Activated T-cell treated with anti-CD3 and anti-CD28 coated beads, Interleukin-2, amount 50 U/mL, for 4 hours (primary cell): ENCODE data around the gene PDCD6IP. TPM values are rescaled to one million over a fixed set of nuclear protein-coding genes. Genes with fewer than 3 reads are reported as not detected.

ENCODE experiments used
- ATAC-seq, 2 donors: fragments of 200-7000 bp; cut with Tn5 transposase; one replicate each; pipeline ENCODE4 v1.10.0; 2021
- DNase-seq: peaks from one replicate; pipeline ENCODE4 v3.0.0-alpha.2; 2020
- H3K27me3 Mint-ChIP-seq: one replicate; pipeline ENCODE4 v1.8.0; 2021; ENCODE audit warnings: low read depth, mixed read lengths
- H3K36me3 Mint-ChIP-seq: one replicate; pipeline ENCODE4 v1.8.0; 2022; ENCODE audit warnings: mixed read lengths; ENCODE audit not compliant: insufficient read depth
- H3K4me1 Mint-ChIP-seq: one replicate; pipeline ENCODE4 v1.8.0; 2021; ENCODE audit warnings: low read depth, mixed read lengths
- H3K4me3 Mint-ChIP-seq: one replicate; pipeline ENCODE4 v1.8.0; 2021; ENCODE audit warnings: mild to moderate bottlenecking, moderate library complexity, mixed read lengths
- H3K9me3 Mint-ChIP-seq: one replicate; pipeline ENCODE4 v1.8.0; 2021; ENCODE audit warnings: mixed read lengths
- total RNA-seq, 3 donors: library from RNA; stranded (reverse); gene quantifications; one replicate each; pipeline ENCODE4 v1.2.1, GENCODE V29; 2021

The PDCD6IP gene
- total RNA-seq, 3 donors from 2014 or later = 167 to 177 (median 172) TPM

- Mint-ChIP-seq H3K4me1 (no peaks in the 10 kb centered on the region), H3K27me3 (no peaks in the 10 kb centered on the region), H3K36me3 (no peaks in the 10 kb centered on the region), H3K9me3 (no peaks in the 10 kb centered on the region), H3K4me3 (no peak overlapping the region)
- peak in 1 of 2 donors; percentile 14 for ATAC-seq
- no peak for DNase-seq
These were observed 106.3 kb downstream of the PDCD6IP start for GRCh38 chr3:33904730-33905129.

DNA sequence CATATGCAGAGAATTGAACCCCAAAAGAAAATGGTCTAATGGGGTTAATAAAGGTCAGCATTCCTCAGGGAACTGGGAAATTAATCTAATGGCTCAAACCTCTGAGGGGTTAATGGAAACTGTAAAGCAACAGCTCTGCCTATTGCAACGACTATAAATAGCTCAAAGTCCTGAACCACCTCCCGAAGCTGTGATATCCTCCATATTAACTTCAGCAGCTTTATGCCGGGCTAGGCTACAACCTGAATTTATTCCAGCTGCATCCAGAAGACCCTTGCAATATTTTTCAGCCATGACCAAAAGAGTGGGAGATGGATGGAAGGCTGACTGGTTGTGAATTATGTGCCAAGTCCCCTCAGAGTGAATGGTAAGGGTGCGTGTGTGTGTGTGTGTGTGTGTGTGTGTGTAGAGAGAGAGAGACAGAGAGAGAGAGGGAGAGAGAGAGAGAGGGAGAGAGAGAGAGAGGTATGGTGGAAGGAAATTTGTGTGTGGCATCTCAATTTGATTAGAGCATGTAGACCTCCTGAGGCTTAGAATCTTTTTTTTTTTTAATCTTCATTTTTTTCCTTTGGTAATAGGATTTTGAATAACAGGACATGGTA lies 109.9 kb downstream of the PDCD6IP start:
- no peak for ATAC-seq
- no peak for DNase-seq
- H3K36me3 Mint-ChIP-seq = no peaks in the 10 kb centered on the region
- H3K27me3 Mint-ChIP-seq = no peaks in the 10 kb centered on the region
- H3K4me1 Mint-ChIP-seq = no peaks in the 10 kb centered on the region
- H3K4me3 Mint-ChIP-seq = no peak overlapping the region
- H3K9me3 Mint-ChIP-seq = no peaks in the 10 kb centered on the region

DNA sequence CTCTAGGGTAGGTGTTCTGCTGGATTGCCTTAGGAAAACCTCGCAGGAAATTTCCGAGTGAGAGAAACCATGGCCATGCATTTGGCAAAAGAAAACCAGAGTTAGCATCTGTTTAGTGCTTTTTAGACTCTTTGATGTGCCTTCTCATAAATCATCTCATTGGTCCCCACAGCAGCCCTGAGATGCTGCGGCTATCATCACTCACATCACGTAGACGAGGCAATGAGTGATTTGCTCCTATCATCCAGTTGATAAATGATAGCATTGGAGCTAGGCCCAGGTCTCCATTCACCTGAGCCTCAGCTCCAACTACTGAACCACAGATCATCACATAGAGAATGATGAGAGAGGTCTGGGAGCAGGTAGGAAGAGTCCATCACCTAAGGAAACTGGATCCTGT lies 111.1 kb downstream of the PDCD6IP start:
- Mint-ChIP-seq H3K4me1 (no peaks in the 10 kb centered on the region), H3K4me3 (no peak overlapping the region)
- no peak for ATAC-seq

DNA sequence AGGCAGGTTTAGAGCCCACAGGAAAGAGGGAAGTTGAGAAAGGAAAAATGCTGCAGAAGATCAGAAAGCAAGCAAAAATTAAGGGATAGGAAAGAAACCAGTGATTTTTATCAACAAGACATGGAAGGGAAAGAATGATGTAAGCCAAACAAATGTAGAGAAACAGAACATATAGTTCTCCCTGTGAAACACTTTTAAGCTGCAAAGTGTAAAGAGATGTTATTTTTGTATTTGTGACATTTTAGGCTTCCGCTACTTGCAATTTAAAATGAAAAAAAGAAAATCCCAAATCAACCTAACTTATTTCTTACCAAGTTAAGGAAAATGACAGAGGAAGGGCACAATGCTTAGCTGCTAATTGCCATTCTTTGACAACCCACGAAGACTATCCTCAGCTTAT lies 111.6 kb downstream of the PDCD6IP start:
- H3K27me3 Mint-ChIP-seq = no peaks in the 10 kb centered on the region
- no peak overlapping the region for H3K4me3 Mint-ChIP-seq
- H3K9me3 Mint-ChIP-seq = no peaks in the 10 kb centered on the region
- DNase-seq = no peak
- no peak for ATAC-seq
- no peaks in the 10 kb centered on the region for H3K36me3 Mint-ChIP-seq
- no peaks in the 10 kb centered on the region for H3K4me1 Mint-ChIP-seq

More for the DNA sequence above, 111.1 kb downstream of the PDCD6IP start:
- Mint-ChIP-seq H3K27me3 (no peaks in the 10 kb centered on the region), H3K9me3 (no peaks in the 10 kb centered on the region), H3K36me3 (no peaks in the 10 kb centered on the region)
- DNase-seq = no peak

DNA sequence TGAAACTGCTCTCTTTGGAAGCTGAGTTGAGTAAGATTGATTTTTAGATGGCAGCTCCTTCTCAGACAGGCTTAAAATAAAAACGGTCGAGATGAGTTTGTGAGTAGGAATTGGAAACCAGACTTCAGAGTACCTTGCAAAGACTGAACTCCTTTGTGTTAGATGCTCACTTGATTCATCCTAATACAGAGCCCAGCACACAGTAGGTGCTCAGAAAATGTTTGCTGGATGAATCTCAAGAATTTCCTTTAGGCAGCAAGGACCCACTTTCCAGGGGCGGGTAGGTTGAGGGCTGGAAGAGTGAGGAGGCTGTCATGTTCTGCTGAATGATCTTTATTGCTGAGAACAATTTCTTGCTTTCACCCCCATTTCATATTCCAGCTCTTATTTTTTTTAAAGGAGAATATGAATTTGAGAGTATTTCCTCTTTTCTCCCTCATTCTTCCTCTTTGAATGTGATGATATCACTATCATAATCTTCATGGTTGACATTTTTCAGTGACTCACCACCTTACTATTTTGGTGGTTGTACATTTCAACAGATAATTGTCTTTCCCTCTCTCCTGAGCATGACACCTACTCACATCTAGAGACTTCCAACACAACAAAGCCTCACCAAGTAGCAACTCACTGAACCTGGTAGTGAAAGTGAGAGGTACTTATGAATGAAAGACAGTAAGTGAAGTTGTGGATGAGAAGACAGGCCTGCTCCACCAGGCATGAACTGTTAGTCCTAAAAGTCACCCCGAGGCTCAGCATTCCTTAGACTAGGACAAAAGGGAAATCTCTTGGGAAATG lies 113.3 kb downstream of the PDCD6IP start:
- DNase-seq (no peak), ATAC-seq (peak in 1 of 2 donors; percentile 7)
- no peaks in the 10 kb centered on the region for H3K36me3 Mint-ChIP-seq
- no peaks in the 10 kb centered on the region for H3K27me3 Mint-ChIP-seq
- no peak overlapping the region for H3K4me3 Mint-ChIP-seq
- no peaks in the 10 kb centered on the region for H3K4me1 Mint-ChIP-seq
- no peaks in the 10 kb centered on the region for H3K9me3 Mint-ChIP-seq

GRCh38 chr3:33914212-33914611 lies 115.8 kb downstream of the PDCD6IP start:
- H3K27me3 Mint-ChIP-seq = no peaks in the 10 kb centered on the region
- DNase-seq (no peak), ATAC-seq (no peak)
- H3K4me3 Mint-ChIP-seq = no peak overlapping the region
- no peaks in the 10 kb centered on the region for H3K4me1 Mint-ChIP-seq
- no peaks in the 10 kb centered on the region for H3K36me3 Mint-ChIP-seq
- no peaks in the 10 kb centered on the region for H3K9me3 Mint-ChIP-seq

- Mint-ChIP-seq H3K9me3 (no peaks in the 10 kb centered on the region), H3K36me3 (no peaks in the 10 kb centered on the region), H3K4me3 (no peak overlapping the region)
These were observed 116.4 kb downstream of the PDCD6IP start for GRCh38 chr3:33914731-33915379.

DNA sequence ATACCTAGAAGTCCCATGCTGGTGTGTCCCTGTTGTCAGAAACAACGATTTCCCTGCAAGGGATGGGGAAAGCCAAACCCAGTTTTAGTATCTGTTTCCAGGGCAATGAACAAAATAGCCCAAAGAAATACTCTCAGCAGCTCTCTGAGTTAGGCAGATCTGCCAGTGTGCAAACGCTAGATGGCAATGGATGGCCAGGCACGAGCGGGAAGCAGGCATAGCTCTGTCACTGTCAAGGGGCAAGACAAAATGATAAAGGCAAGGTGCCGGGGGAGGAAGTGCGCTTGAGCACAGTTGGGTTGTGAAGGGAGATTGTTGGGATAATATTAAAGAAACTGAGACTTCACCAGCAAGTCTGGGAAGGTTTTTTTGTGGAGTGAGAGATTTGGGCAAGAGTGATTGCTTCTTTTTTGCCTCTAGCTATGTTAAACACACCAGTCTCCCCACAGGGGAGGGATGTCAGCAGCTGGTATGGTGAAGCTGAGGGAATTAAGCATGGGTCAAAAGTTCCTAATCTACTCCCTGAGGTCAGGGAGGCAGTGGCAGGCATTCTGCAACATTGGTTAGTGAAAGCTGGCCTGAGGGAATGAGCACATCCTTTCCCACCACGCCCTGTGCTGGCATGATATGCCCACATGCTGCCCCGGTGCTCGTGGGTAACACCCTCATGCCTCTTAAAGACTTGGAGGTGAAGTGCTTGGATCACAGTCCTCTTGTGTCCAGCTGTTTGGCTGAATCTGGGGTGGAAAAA lies 117.5 kb downstream of the PDCD6IP start:
- no peak for ATAC-seq
- Mint-ChIP-seq H3K4me3 (no peak overlapping the region), H3K27me3 (no peaks in the 10 kb centered on the region), H3K36me3 (no peaks in the 10 kb centered on the region), H3K9me3 (no peaks in the 10 kb centered on the region), H3K4me1 (no peaks in the 10 kb centered on the region)
- no peak for DNase-seq

More at GRCh38 chr3:33914731-33915379, 116.4 kb downstream of the PDCD6IP start:
- Mint-ChIP-seq H3K4me1 (no peaks in the 10 kb centered on the region), H3K27me3 (no peaks in the 10 kb centered on the region)
- DNase-seq (no peak), ATAC-seq (no peak)

DNA sequence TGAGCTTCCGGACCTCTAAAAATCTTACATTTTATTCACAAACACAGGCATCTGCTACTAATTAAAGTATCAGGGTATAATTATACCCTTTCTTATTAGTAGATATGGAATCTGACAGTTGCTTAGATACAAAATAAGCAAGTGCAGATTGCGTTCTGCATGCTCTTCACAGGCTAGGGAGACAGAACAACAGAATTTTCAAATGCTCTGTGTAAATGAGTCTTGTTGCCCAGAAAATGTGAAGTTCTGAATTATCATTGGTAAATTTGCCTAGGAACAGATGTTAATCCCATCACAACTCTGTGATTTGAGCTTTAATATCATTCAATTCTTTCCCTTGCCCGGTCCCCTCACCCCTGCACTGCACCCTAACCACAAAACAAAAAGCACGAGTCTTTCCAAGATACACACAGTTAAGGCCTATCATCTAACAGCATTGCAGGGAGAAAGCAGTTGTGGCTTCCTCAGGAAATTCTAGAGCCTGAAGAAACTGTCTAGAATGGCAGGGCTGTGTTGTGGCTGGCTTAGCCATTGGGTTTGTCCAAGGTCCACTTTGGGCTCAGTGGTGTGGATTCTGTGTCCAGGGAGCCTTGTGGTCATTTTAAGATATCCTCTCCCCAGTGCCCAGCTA lies 119.8 kb downstream of the PDCD6IP start:
- no peaks in the 10 kb centered on the region for H3K27me3 Mint-ChIP-seq
- DNase-seq (no peak), ATAC-seq (no peak)
- H3K4me3 Mint-ChIP-seq = no peak overlapping the region
- no peaks in the 10 kb centered on the region for H3K9me3 Mint-ChIP-seq
- H3K4me1 Mint-ChIP-seq = no peaks in the 10 kb centered on the region
- no peaks in the 10 kb centered on the region for H3K36me3 Mint-ChIP-seq

Other genes with a start within 250 kb of the PDCD6IP start
- gene CLASP2, start 80.4 kb upstream of the PDCD6IP start, total RNA-seq = 10 to 100 TPM; 38.2 to 51.5 (median 47.9) TPM